Endothelial cell of umbilical vein (primary cell): Measurements from ENCODE around the gene COQ5.

Experiments used
- EZH2 ChIP-seq: IDR thresholded peaks from 2 replicates; pipeline ENCODE4 v1.6.1; 2012; ENCODE audit warnings: borderline replicate concordance, low read depth, mild to moderate bottlenecking, moderate library complexity, low read length, inconsistent platforms; ENCODE audit not compliant: severe bottlenecking
- JUN ChIP-seq: IDR thresholded peaks from 2 replicates; pipeline ENCODE4 v1.6.1; 2011; ENCODE audit warnings: borderline replicate concordance, low read depth; ENCODE audit not compliant: insufficient read length, insufficient read depth
- POLR2A ChIP-seq: IDR thresholded peaks from 2 replicates; pipeline ENCODE4 v1.6.1; 2012; ENCODE audit warnings: low read depth, mild to moderate bottlenecking, control low read depth, low read length
- TF ChIP-seq, protein P1 (sequence below), 2 donors: IDR thresholded peaks; 1 replicate in 1 of 2; 2 replicates in 1 of 2; pipeline ENCODE4 v1.5.1; 2011; ENCODE audit warnings: low read length in 2 of 2, mild to moderate bottlenecking in 2 of 2, moderate library complexity in 2 of 2, control low read depth in 1 of 2, inconsistent platforms in 1 of 2, low read depth in 1 of 2; ENCODE audit not compliant: insufficient read depth in 1 of 2; ENCODE audit errors: extremely low read depth in 1 of 2

DNA sequence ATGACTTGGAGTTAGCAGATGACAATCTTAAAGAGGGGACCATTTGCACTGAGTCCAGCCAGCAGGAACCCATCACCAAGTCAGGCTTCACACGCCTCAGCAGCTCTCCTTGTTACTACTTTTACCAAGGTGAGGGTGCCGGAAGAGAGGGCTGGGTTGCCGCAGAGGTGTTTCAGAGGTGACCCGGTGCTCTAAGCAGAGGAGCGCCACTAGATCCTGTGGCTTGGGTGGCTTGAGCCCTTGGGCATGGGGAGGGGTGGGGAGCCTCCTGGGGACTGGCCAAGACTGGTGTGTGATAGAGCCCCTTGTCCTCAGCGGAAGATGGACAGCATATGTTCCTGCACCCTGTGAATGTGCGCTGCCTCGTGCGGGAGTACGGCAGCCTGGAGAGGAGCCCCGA is 34.5 kb upstream of the COQ5 start:
- TF ChIP-seq EZH2 (no peak), POLR2A (no peak), JUN (no peak)
- TF ChIP-seq, protein P1, sequence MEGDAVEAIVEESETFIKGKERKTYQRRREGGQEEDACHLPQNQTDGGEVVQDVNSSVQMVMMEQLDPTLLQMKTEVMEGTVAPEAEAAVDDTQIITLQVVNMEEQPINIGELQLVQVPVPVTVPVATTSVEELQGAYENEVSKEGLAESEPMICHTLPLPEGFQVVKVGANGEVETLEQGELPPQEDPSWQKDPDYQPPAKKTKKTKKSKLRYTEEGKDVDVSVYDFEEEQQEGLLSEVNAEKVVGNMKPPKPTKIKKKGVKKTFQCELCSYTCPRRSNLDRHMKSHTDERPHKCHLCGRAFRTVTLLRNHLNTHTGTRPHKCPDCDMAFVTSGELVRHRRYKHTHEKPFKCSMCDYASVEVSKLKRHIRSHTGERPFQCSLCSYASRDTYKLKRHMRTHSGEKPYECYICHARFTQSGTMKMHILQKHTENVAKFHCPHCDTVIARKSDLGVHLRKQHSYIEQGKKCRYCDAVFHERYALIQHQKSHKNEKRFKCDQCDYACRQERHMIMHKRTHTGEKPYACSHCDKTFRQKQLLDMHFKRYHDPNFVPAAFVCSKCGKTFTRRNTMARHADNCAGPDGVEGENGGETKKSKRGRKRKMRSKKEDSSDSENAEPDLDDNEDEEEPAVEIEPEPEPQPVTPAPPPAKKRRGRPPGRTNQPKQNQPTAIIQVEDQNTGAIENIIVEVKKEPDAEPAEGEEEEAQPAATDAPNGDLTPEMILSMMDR (IDR thresholded peaks at IDR 0.05; ENCODE audit: extremely low read depth in 1 of 2, insufficient read depth in 1 of 2, low read depth in 1 of 2, low read length in 2 of 2): no peak
